ENCODE measurements around the gene CR1. TPM values are rescaled to one million over a fixed set of nuclear protein-coding genes. Genes with fewer than 3 reads are reported as not detected.

CR1 gene
- total and polyA plus RNA-seq, 2 of the 8 experiments (the other 6 are each of a cell fraction or from before 2014, with no cell fraction given) = 0.15 to 0.22 TPM

DNA sequence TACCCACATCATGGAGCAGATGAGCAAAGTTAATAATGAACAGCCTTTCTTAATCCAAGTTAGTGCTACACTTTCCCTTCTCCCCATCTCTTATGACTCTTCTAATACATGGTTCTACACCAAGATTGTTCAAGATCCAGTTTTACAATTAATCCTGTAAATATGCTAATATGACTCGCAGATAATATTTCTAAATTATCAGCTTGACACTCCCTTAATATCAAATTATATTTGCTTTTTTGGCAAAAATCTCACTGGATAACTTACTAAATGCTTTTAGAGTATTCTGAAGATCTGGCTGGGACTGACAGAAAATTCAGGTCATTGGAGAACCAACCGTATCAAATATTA, 124.6 kb downstream of the CR1 start (continued):
- no peak for TF ChIP-seq CHD7 (IDR thresholded peaks at IDR 0.05; ENCODE audit: insufficient replicate concordance, low read length)
- TF ChIP-seq YY1 (IDR thresholded peaks at IDR 0.05; ENCODE audit: low read depth, low read length) = no peak
- no peak for TF ChIP-seq CBX8 (IDR thresholded peaks at IDR 0.05; ENCODE audit: borderline replicate concordance, low read depth, low read length)
- no peak for TF ChIP-seq SUZ12 (IDR thresholded peaks at IDR 0.05; ENCODE audit: low read length)
- no peak for TF ChIP-seq HDAC2 (IDR thresholded peaks at IDR 0.05; ENCODE audit: borderline replicate concordance in 1 of 2, low read depth in 2 of 2, low read length in 2 of 2)
- no peak for TF ChIP-seq BCL11A (IDR thresholded peaks at IDR 0.05; ENCODE audit: low read depth in 2 of 2, low read length in 2 of 2)
- no peak for TF ChIP-seq RFX5 (IDR thresholded peaks at IDR 0.05; ENCODE audit: borderline replicate concordance, low read depth, low read length)
- TF ChIP-seq CHD1 (IDR thresholded peaks at IDR 0.05; ENCODE audit: low read depth, low read length) = no peak
- no peak for TF ChIP-seq CREB1 (IDR thresholded peaks at IDR 0.05)
- no peak for TF ChIP-seq KDM5A (IDR thresholded peaks at IDR 0.05; ENCODE audit: low read length)
- TF ChIP-seq TCF12 (IDR thresholded peaks at IDR 0.05; ENCODE audit: low read depth, low read length) = no peak
- no peak for TF ChIP-seq TAF7 (optimal IDR thresholded peaks at IDR 0.05; ENCODE audit: borderline replicate concordance, low read depth, low read length)
